Right kidney (tissue), 9 donors: ENCODE data around the gene IGSF10.
"Not testable (repeated sequence)": the region's sequence is repeated elsewhere in the genome, so short reads cannot be mapped to it uniquely, and the experiment has no call there.

Experiments used
- DNase-seq: peaks from one replicate; pipeline ENCODE4 v3.0.0-alpha.2; 2016
- long read RNA-seq, 8 donors: transcript quantifications; one replicate each; lab custom pipeline, GENCODE V29; 2026

IGSF10 gene
- long read RNA-seq, donor 1 = 0 reads
- long read RNA-seq, donor 2 = 0 reads
- long read RNA-seq, donor 3 = 0 reads
- long read RNA-seq, donor 4 = 0 reads
- long read RNA-seq, donor 5 = 0 reads
- long read RNA-seq, donor 6 = 0 reads
- long read RNA-seq, donor 7 = 0 reads
- long read RNA-seq, donor 8 = 0 reads

GRCh38 chr3:151460774-151461450 lies at the start of gene IGSF10:
Gene IGSF10, minus strand, starts transcription at chr3:151461061. Its CDS starts 2,352 bp downstream, at chr3:151458709.
- peak; percentile 52 for DNase-seq

GRCh38 chr3:151509468-151510135 lies 48.7 kb upstream of the IGSF10 start:
- not testable (repeated sequence) for DNase-seq

- DNase-seq = no peak
These were observed 43.7 kb upstream of the IGSF10 start for GRCh38 chr3:151504606-151505005.

GRCh38 chr3:151503074-151503473 lies 42.2 kb upstream of the IGSF10 start:
- no peak for DNase-seq

GRCh38 chr3:151501923-151502632 lies 41.2 kb upstream of the IGSF10 start:
- no peak for DNase-seq

- no peak for DNase-seq
These were observed 40.5 kb upstream of the IGSF10 start for GRCh38 chr3:151501171-151501922.

GRCh38 chr3:151499168-151499567 lies 38.3 kb upstream of the IGSF10 start:
- DNase-seq = no peak

- DNase-seq = no peak
These were observed 30.7 kb upstream of the IGSF10 start for GRCh38 chr3:151491525-151491924.

GRCh38 chr3:151487833-151488232 lies 27.0 kb upstream of the IGSF10 start:
- not testable (repeated sequence) for DNase-seq

- no peak for DNase-seq
These were observed 23.2 kb upstream of the IGSF10 start for GRCh38 chr3:151483961-151484520.

GRCh38 chr3:151483488-151483887 lies 22.6 kb upstream of the IGSF10 start:
- DNase-seq = no peak

- no peak for DNase-seq
These were observed 19.6 kb upstream of the IGSF10 start for GRCh38 chr3:151480492-151480891.

- DNase-seq = no peak
These were observed 18.6 kb upstream of the IGSF10 start for GRCh38 chr3:151479452-151479851.

GRCh38 chr3:151478335-151478697 lies 17.5 kb upstream of the IGSF10 start:
- DNase-seq = no peak

- no peak for DNase-seq
These were observed 16.9 kb upstream of the IGSF10 start for GRCh38 chr3:151477591-151478334.

GRCh38 chr3:151476344-151477018 lies 15.6 kb upstream of the IGSF10 start:
- no peak for DNase-seq

- DNase-seq = no peak
These were observed 7.5 kb upstream of the IGSF10 start for GRCh38 chr3:151468284-151468917.

- no peak for DNase-seq
These were observed 6.2 kb upstream of the IGSF10 start for GRCh38 chr3:151467069-151467468.

GRCh38 chr3:151462991-151463390 lies 2.1 kb upstream of the IGSF10 start:
- no peak for DNase-seq

GRCh38 chr3:151462278-151462780 lies 1.5 kb upstream of the IGSF10 start:
- DNase-seq = no peak
